ENCODE results near the gene PCYOX1L. TPM values are rescaled to one million over a fixed set of nuclear protein-coding genes. Genes with fewer than 3 reads are reported as not detected.
"Not testable (repeated sequence)": the region's sequence is repeated elsewhere in the genome, so short reads cannot be mapped to it uniquely, and the experiment has no call there.

Gene PCYOX1L
- polyA plus RNA-seq, 2 of the 4 experiments (the other 2 are of a cell fraction) = 2.1 to 6.7 TPM

DNA sequence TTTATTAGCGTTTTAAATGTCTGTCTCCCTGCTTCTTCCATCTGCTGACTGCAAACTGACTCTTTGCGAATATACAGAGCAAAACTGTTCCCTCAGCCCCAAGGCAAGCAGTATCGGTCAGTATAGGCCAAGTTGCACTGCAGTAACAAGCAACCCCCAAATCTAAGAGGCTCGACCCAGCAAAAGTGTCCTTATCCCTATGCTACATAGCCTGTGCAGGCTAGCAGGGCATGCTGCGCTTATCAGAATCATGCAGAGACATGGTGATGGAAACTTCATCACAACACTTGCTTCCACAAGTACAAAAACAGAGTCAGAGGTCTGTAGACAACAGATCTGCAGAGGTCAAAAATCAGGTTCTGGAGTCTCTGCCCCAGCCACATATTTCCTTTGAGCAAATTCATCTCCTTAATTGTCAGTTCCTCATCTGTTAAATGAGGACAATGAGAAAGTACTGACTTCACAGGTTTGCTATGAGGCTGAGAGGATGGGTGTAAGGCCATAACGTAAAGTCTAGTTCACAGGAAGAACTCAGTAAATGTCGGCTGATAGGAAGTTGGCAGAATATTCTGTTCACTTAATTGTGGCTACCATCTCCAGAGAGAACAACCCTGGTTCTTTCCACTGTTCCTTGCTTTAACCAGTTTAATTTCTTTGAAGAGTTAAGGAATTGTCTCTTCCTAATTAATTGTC is 30.8 kb downstream of the PCYOX1L start:
- 62% methylated on average over 7 of the region's 7 CpGs for WGBS (ENCODE audit: missing lambda C conversion rate)

DNA sequence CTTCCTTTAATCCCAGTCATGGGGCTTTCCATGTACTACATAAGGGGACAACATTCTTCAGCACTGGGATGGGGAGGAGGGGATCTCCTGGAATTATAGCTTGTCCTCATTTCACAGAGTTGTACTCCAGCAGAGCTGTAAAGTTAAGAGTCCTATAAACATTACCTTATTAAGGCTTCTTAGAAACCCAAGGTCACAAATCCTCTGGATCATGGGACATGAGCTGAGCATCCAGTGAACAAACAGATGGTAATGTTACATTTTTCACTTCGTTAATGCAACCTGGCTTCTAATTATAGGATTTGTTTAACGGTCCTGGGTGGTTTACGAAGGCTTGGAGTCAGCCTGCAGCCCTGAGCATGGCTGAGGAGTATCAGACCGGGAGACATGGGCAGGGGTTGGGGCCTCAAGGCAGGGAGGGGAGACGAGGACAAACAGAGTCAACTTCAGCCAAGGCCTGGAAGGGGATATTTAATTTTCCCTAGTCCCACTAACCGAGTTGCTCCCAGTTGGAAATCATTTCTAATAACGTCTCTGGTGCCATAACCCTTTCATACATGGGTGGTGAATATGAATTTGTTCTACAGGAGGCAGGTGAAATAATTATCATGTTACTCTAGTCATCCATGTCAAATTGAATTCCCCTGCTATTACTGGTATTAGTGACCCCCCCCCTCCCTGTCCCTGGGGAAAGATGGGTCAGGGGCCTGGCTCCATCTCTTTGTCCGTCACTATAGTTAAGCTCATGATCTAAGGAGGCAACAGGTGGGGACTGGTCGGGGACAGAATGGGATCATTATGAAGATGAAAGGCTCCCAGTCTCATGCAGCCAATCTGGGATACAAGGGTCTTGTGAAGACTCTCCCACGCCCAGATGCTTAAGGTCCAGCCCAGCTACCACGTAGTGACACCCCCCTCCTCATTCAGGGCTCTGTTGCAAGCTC is 32.0 kb downstream of the PCYOX1L start:
- no peaks in the 10 kb centered on the region for H3K9me3 ChIP-seq
- H3K27ac ChIP-seq = no peak overlapping the region
- POLR2A ChIA-PET = no interaction called here
- H3K4me3 ChIP-seq = no peak overlapping the region
- H3K4me2 ChIP-seq = no peak overlapping the region
- ATAC-seq = no peak
- WGBS (ENCODE audit: missing lambda C conversion rate) = 47% methylated on average over 11 of the region's 11 CpGs
- TF ChIP-seq HDAC2 (IDR thresholded peaks at IDR 0.05) = no peak
- TF ChIP-seq, protein P1, sequence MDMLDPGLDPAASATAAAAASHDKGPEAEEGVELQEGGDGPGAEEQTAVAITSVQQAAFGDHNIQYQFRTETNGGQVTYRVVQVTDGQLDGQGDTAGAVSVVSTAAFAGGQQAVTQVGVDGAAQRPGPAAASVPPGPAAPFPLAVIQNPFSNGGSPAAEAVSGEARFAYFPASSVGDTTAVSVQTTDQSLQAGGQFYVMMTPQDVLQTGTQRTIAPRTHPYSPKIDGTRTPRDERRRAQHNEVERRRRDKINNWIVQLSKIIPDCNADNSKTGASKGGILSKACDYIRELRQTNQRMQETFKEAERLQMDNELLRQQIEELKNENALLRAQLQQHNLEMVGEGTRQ (IDR thresholded peaks at IDR 0.05) = no peak
- no peak for TF ChIP-seq BHLHE40 (IDR thresholded peaks at IDR 0.05; ENCODE audit: low read depth, low read length)
- TF ChIP-seq RNF2 (IDR thresholded peaks at IDR 0.05; ENCODE audit: borderline replicate concordance, low read depth) = no peak
- no peak for TF ChIP-seq RARB (CRISPR knock-in tag; IDR thresholded peaks at IDR 0.05)
- TF ChIP-seq, protein P2, sequence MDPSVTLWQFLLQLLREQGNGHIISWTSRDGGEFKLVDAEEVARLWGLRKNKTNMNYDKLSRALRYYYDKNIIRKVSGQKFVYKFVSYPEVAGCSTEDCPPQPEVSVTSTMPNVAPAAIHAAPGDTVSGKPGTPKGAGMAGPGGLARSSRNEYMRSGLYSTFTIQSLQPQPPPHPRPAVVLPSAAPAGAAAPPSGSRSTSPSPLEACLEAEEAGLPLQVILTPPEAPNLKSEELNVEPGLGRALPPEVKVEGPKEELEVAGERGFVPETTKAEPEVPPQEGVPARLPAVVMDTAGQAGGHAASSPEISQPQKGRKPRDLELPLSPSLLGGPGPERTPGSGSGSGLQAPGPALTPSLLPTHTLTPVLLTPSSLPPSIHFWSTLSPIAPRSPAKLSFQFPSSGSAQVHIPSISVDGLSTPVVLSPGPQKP (IDR thresholded peaks at IDR 0.05; ENCODE audit: low read depth, low read length) = no peak
- TF ChIP-seq ZC3H11A (IDR thresholded peaks at IDR 0.05) = no peak
- no peak for TF ChIP-seq POLR2AphosphoS2 (conservative IDR thresholded peaks at IDR 0.05; ENCODE audit: low read length)
- TF ChIP-seq MAZ (IDR thresholded peaks at IDR 0.05; ENCODE audit: borderline replicate concordance, low read depth, low read length) = no peak
- no peak for TF ChIP-seq GATA3 (IDR thresholded peaks at IDR 0.05; ENCODE audit: borderline replicate concordance)
- no peak for TF ChIP-seq FOSB (CRISPR knock-in tag; IDR thresholded peaks at IDR 0.05)
- TF ChIP-seq, protein P3, sequence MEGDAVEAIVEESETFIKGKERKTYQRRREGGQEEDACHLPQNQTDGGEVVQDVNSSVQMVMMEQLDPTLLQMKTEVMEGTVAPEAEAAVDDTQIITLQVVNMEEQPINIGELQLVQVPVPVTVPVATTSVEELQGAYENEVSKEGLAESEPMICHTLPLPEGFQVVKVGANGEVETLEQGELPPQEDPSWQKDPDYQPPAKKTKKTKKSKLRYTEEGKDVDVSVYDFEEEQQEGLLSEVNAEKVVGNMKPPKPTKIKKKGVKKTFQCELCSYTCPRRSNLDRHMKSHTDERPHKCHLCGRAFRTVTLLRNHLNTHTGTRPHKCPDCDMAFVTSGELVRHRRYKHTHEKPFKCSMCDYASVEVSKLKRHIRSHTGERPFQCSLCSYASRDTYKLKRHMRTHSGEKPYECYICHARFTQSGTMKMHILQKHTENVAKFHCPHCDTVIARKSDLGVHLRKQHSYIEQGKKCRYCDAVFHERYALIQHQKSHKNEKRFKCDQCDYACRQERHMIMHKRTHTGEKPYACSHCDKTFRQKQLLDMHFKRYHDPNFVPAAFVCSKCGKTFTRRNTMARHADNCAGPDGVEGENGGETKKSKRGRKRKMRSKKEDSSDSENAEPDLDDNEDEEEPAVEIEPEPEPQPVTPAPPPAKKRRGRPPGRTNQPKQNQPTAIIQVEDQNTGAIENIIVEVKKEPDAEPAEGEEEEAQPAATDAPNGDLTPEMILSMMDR (IDR thresholded peaks at IDR 0.05) = no peak
- TF ChIP-seq RCOR1 (IDR thresholded peaks at IDR 0.05; ENCODE audit: low read depth, low read length) = no peak
- no peak for TF ChIP-seq CBX2 (IDR thresholded peaks at IDR 0.05; ENCODE audit: borderline replicate concordance, low read depth)
- no peaks in the 10 kb centered on the region; the same call in 2 of the 3 replicates for H3K4me1 ChIP-seq
- no peak for FAIRE-seq
- DNase-seq (ENCODE audit: low read depth in 1 of 2, low spot score in 1 of 2) = no peak
- CTCF ChIA-PET = interaction anchor here (0.9 to 44.9 kb wide), 5 partner anchors 8 to 175 kb away, joined by 3 to 1709 read pairs (median 71); partner anchors contain the start of gene IL17B

More for the DNA sequence above, 30.8 kb downstream of the PCYOX1L start:
- no peak for FAIRE-seq
- CTCF ChIA-PET = interaction anchor here (1.2 to 44.9 kb wide), 3 partner anchors 20 to 35 kb away, joined by 3 to 1709 read pairs (median 232); no protein-coding TSS in a partner anchor
- H3K9me3 ChIP-seq = no peaks in the 10 kb centered on the region
- no peaks in the 10 kb centered on the region; the same call in 2 of the 3 replicates for H3K4me1 ChIP-seq
- no peak overlapping the region for H3K4me3 ChIP-seq
- POLR2A ChIA-PET = no interaction called here
- DNase-seq (ENCODE audit: low read depth in 1 of 2, low spot score in 1 of 2) = no peak
- H3K27ac ChIP-seq = no peak overlapping the region
- no peak for ATAC-seq
- TF ChIP-seq, protein P1 (IDR thresholded peaks at IDR 0.05) = no peak
- TF ChIP-seq ZFP36 (IDR thresholded peaks at IDR 0.05; ENCODE audit: borderline replicate concordance, partially characterized antibody) = no peak
- TF ChIP-seq, protein P4, sequence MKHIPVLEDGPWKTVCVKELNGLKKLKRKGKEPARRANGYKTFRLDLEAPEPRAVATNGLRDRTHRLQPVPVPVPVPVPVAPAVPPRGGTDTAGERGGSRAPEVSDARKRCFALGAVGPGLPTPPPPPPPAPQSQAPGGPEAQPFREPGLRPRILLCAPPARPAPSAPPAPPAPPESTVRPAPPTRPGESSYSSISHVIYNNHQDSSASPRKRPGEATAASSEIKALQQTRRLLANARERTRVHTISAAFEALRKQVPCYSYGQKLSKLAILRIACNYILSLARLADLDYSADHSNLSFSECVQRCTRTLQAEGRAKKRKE (CRISPR knock-in tag; IDR thresholded peaks at IDR 0.05; ENCODE audit: low read depth) = no peak
- TF ChIP-seq SREBF2 (IDR thresholded peaks at IDR 0.05) = no peak
- no peak for TF ChIP-seq ZNF302 (CRISPR knock-in tag; IDR thresholded peaks at IDR 0.05)
- TF ChIP-seq, protein P5, sequence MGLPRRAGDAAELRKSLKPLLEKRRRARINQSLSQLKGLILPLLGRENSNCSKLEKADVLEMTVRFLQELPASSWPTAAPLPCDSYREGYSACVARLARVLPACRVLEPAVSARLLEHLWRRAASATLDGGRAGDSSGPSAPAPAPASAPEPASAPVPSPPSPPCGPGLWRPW (IDR thresholded peaks at IDR 0.05) = no peak
- TF ChIP-seq, protein P2 (IDR thresholded peaks at IDR 0.05; ENCODE audit: low read depth, low read length) = no peak
- TF ChIP-seq, protein P6, sequence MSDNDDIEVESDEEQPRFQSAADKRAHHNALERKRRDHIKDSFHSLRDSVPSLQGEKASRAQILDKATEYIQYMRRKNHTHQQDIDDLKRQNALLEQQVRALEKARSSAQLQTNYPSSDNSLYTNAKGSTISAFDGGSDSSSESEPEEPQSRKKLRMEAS (IDR thresholded peaks at IDR 0.05) = no peak
- no peak for TF ChIP-seq GATA3 (IDR thresholded peaks at IDR 0.05; ENCODE audit: borderline replicate concordance)
- TF ChIP-seq ZSCAN20 (CRISPR knock-in tag; IDR thresholded peaks at IDR 0.05) = no peak
- no peak for TF ChIP-seq CBX8 (IDR thresholded peaks at IDR 0.05)
- no peak overlapping the region for H3K4me2 ChIP-seq

DNA sequence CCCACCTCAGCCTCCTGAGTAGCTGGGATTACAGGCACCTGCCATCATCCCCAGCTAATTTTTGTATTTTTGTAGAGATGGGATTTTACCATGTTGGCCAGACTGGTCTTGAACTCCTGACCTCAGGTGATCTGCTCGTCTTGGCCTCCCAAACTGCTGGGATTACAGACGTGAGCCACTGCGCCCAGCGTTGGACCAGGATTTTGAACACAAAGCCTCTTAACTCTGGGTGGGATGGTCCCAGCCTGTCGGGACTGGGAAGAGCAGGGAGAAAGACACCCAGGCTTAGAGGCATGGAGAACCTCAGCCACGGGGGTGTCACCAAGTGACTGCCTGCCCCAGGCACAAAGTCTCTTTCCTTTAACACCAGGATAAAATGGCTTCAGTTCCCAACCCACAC is 33.2 kb downstream of the PCYOX1L start:
- CTCF ChIA-PET = interaction anchor here (0.7 to 44.9 kb wide), 7 partner anchors 9 to 630 kb away, joined by 3 to 1709 read pairs (median 4); partner anchors contain the start of gene IL17B
- H3K4me3 ChIP-seq; H3K9me3 ChIP-seq; ATAC-seq; DNase-seq (ENCODE audit: low read depth in 1 of 2, low spot score in 1 of 2); H3K4me2 ChIP-seq; POLR2A ChIA-PET; FAIRE-seq; H3K27ac ChIP-seq; H3K4me1 ChIP-seq: not testable (repeated sequence)
- 70% methylated on average over 6 of the region's 6 CpGs for WGBS (ENCODE audit: missing lambda C conversion rate)
